OCI-LY7 (cell line): ENCODE data around the gene CCDC159. TPM values are rescaled to one million over a fixed set of nuclear protein-coding genes. Genes with fewer than 3 reads are reported as not detected.

Source experiments
- BruUV-seq: library from RNA; stranded (reverse); fragments of 400-500 nt; replicated peaks from 2 replicates; lab custom pipeline; 2021; lab: Mats Ljungman, UMichigan
- CTCF ChIA-PET: fragments of 300-600 bp; sonication (Branson Sonifier 250); formaldehyde crosslinking; loops from one replicate; lab custom pipeline; 2022; ENCODE audit warnings: antibody characterized with exemption; ENCODE audit not compliant: unreplicated experiment; lab: Charles Lee
- POLR2A ChIA-PET: fragments of 300-600 bp; sonication (Branson Sonifier 250); formaldehyde crosslinking; loops from one replicate; lab custom pipeline; 2022; ENCODE audit warnings: antibody characterized with exemption; lab: Charles Lee
- DNase-seq: peaks from one replicate; pipeline ENCODE4 v3.0.0-alpha.2; 2015; ENCODE audit warnings: low spot score
- H2AFZ ChIP-seq: fragments of 200-600 bp; sonication (generic), shearing (Covaris generic); 2 replicates; pipeline ENCODE4 v1.6.1; 2014; ENCODE audit warnings: mild to moderate bottlenecking, antibody characterized with exemption, low read length, moderate library complexity
- H3K27ac ChIP-seq: fragments of 200-600 bp; sonication (generic); 2 replicates; pipeline ENCODE4 v1.5.1; 2014; ENCODE audit warnings: mixed run types, low read depth, mild to moderate bottlenecking, moderate library complexity, low read length, inconsistent platforms; ENCODE audit not compliant: poor library complexity, severe bottlenecking
- H3K36me3 ChIP-seq: fragments of 200-600 bp; sonication (generic); 2 replicates; pipeline ENCODE4 v1.6.1; 2014; ENCODE audit warnings: mild to moderate bottlenecking, antibody characterized with exemption, low read length, moderate library complexity, mixed read lengths; ENCODE audit not compliant: insufficient read depth
- H3K4me1 ChIP-seq: fragments of 200-600 bp; sonication (generic); 2 replicates; pipeline ENCODE4 v1.5.1; 2014; ENCODE audit warnings: mild to moderate bottlenecking, low read length; ENCODE audit not compliant: insufficient read depth, poor library complexity, severe bottlenecking
- H3K4me2 ChIP-seq: fragments of 200-600 bp; sonication (generic); 2 replicates; pipeline ENCODE4 v1.6.1; 2014; ENCODE audit warnings: mild to moderate bottlenecking, low read length
- H3K4me3 ChIP-seq: fragments of 200-600 bp; sonication (generic); 2 replicates; pipeline ENCODE4 v1.5.1; 2014; ENCODE audit warnings: mild to moderate bottlenecking, low read depth, low read length; ENCODE audit not compliant: poor library complexity, severe bottlenecking
- H3K79me2 ChIP-seq: fragments of 200-600 bp; sonication (generic); 2 replicates; pipeline ENCODE4 v1.6.1; 2016; ENCODE audit warnings: low read depth, mild to moderate bottlenecking, low read length, moderate library complexity, mixed read lengths; ENCODE audit not compliant: insufficient read depth
- H3K9me2 ChIP-seq: fragments of 200-600 bp; sonication (generic); 2 replicates; pipeline ENCODE4 v1.6.1; 2016; ENCODE audit warnings: mild to moderate bottlenecking, low read length, mixed read lengths; ENCODE audit not compliant: insufficient read depth
- H3K9me3 ChIP-seq: fragments of 200-600 bp; sonication (generic); 2 replicates; pipeline ENCODE4 v1.6.1; 2014; ENCODE audit warnings: mild to moderate bottlenecking, mixed run types, low read length, mixed read lengths
- H4K20me1 ChIP-seq: fragments of 200-600 bp; sonication (generic); 2 replicates; pipeline ENCODE4 v1.6.1; 2014; ENCODE audit warnings: mild to moderate bottlenecking, antibody characterized with exemption, low read length, moderate library complexity, mixed read lengths; ENCODE audit not compliant: insufficient read depth
- CTCF ChIP-seq: fragments of 200-600 bp; sonication (generic); conservative IDR thresholded peaks from 2 replicates; pipeline ENCODE4 v1.5.1; 2014; ENCODE audit warnings: mild to moderate bottlenecking, antibody characterized with exemption, low read length, moderate library complexity, mixed read lengths
- EZH2phosphoT487 ChIP-seq: fragments of 200-600 bp; sonication (generic); IDR thresholded peaks from 2 replicates; pipeline ENCODE4 v1.6.1; 2018; ENCODE audit warnings: low read depth, borderline replicate concordance, mild to moderate bottlenecking, mixed run types, antibody characterized with exemption, low read length, moderate library complexity, mixed read lengths
- intact Hi-C: fragments of 100-400 bp; cut with micrococcal nuclease; formaldehyde crosslinking; loops from one replicate; pipeline ENCODE4 v1.10.0; 2022; ENCODE audit not compliant: unreplicated experiment
- total RNA-seq, 2 experiments: library from RNA; depleted of rRNA in 1 of 2; stranded (reverse); fragments of >200 nt in 1 of 2; shearing (Covaris generic) in 1 of 2; gene quantifications; 2 replicates each; pipeline ENCODE4 v1.2.3, GENCODE V29; 2014 to 2022

Gene CCDC159
- total RNA-seq, 2 experiments from 2014 or later = 13.3 to 18.9 TPM

GRCh38 chr19:11335449-11336146 lies 10.7 kb upstream of the CCDC159 start:
- Histone ChIP-seq H3K79me2 (no peaks in the 10 kb centered on the region), H3K27ac (no peak overlapping the region), H3K9me3 (no peaks in the 10 kb centered on the region), H3K4me2 (no peak overlapping the region), H3K36me3 (no peaks in the 10 kb centered on the region), H3K4me1 (peaks cover 21% of the 10 kb centered on the region), H4K20me1 (no peaks in the 10 kb centered on the region), H3K9me2 (no peaks in the 10 kb centered on the region), H3K4me3 (no peak overlapping the region), H2AFZ (no peak overlapping the region)
- ChIA-PET POLR2A (no interaction called here), CTCF (no interaction called here)
- TF ChIP-seq CTCF (no peak), EZH2phosphoT487 (no peak)
- DNase-seq = no peak
- intact Hi-C loops = no loop called here
- BruUV-seq = no TSS peak

- H4K20me1 ChIP-seq = no peaks in the 10 kb centered on the region
- DNase-seq = no peak
- H3K4me2 ChIP-seq = no peak overlapping the region
- ChIA-PET CTCF (no interaction called here), POLR2A (no interaction called here)
- H3K4me3 ChIP-seq = no peak overlapping the region
- TF ChIP-seq CTCF (no peak), EZH2phosphoT487 (no peak)
- no TSS peak for BruUV-seq
- H3K9me2 ChIP-seq = no peaks in the 10 kb centered on the region
- H3K27ac ChIP-seq = no peak overlapping the region
- intact Hi-C loops = no loop called here
- no peaks in the 10 kb centered on the region for H3K79me2 ChIP-seq
- H2AFZ ChIP-seq = no peak overlapping the region
- H3K9me3 ChIP-seq = no peaks in the 10 kb centered on the region
- H3K36me3 ChIP-seq = peaks cover 7% of the 10 kb centered on the region
- H3K4me1 ChIP-seq = peaks cover 21% of the 10 kb centered on the region
Measured at GRCh38 chr19:11337080-11337479, 9.2 kb upstream of the CCDC159 start.

GRCh38 chr19:11338121-11338520 lies 8.2 kb upstream of the CCDC159 start:
- CTCF ChIA-PET = no interaction called here
- no peak overlapping the region for H2AFZ ChIP-seq
- H3K4me2 ChIP-seq = no peak overlapping the region
- H3K27ac ChIP-seq = no peak overlapping the region
- intact Hi-C loops = no loop called here
- peaks cover 21% of the 10 kb centered on the region for H3K4me1 ChIP-seq
- no peaks in the 10 kb centered on the region for H3K79me2 ChIP-seq
- no peaks in the 10 kb centered on the region for H3K9me3 ChIP-seq
- DNase-seq = no peak
- H3K9me2 ChIP-seq = no peaks in the 10 kb centered on the region
- POLR2A ChIA-PET = interaction anchor here (0.7 kb wide), 2 partner anchors 33 to 459 kb away, joined by 3 to 4 read pairs; no protein-coding TSS in a partner anchor
- no peak overlapping the region for H3K4me3 ChIP-seq
- H3K36me3 ChIP-seq = peaks cover 7% of the 10 kb centered on the region
- BruUV-seq = no TSS peak
- H4K20me1 ChIP-seq = no peaks in the 10 kb centered on the region
- TF ChIP-seq CTCF (no peak), EZH2phosphoT487 (no peak)
